Fibroblast of skin of right quadriceps (primary cell): ENCODE measurements around the gene MARK1.

ENCODE experiments used
- DNase-seq: peaks from one replicate; pipeline ENCODE4 v3.0.0-alpha.2; 2013

MARK1 gene

GRCh38 chr1:220692436-220693228, 164.7 kb downstream of the MARK1 start:
- peak; percentile 39 for DNase-seq

DNA sequence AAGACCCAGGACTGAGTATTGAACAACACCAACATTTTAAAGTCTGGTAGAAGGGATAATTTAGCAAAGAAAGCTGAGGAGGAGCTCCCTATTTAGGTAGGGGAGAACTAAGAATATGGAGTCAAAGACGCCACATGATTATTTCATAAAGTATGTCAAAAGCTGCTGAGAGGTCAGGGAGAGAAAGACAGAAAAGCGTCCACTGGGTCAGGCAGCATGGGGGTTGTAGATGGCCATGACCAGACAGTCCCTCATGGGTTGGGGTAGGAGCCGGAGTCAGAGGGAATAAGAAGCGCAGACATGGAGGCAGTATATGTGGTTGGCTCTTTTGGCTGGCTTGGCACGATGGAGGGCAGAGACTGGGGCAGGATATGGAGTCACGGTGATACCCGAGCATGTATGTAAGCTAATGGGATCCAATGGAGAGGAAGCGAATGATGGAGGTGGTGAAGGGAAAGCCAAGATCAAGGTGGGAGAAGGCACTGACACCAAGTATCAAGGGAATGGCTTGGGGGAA, 167.0 kb downstream of the MARK1 start:
- DNase-seq = no peak

- no peak for DNase-seq
Measured at GRCh38 chr1:220695426-220695825, 167.5 kb downstream of the MARK1 start.

DNA sequence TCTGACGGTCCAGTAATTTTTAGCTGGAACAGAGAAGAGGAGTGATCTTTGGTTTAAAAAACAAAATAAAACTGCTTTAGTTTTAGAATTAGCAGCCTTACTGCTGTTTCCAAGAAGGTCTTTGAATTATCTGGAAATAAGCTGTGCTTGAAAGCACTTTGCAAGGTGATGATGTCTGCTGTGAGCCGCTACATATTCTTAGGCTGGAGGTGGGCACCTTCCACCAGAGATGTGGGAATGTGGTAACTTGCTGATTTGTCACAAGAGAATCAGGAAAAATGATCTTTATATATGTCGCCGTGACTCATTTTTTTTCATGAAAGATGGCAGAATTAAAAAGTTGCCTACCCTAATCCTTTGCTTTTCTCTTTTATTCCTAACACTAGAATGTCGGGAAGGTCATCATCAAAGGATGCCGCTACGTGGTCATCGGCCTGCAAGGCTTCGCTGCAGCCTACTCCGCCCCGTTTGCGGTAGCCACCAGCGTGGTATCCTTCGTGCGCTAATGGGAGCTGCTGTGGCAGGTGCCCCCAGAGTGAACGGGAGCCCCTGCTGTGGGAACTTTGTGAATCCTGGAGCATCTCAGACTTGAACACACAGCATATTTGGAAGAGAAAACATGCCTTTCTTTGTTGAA, 168.4 kb downstream of the MARK1 start:
- DNase-seq = no peak

GRCh38 chr1:220696863-220697231, 168.9 kb downstream of the MARK1 start:
- peak; percentile 7 for DNase-seq

GRCh38 chr1:220697326-220697725, 169.4 kb downstream of the MARK1 start:
- no peak for DNase-seq

DNA sequence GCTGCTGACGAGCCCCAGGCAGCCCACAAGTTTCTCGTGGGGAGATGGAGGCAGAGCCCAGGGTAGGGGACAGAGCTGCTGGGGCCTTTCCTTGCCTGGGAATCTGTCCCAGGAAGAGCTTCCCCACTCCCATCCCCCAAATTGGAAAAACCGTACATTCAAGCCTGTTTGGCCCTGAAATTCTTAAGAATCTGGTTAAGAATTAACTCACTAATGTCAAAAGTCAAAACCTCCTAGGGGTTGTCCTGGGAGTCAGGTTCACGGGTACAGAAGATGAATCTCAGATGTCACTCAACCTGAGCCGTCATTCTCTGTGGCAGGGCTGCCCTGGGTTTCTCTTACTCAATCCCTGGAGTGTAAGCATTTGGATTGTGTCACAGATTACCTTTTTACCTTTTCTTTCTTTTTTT, 170.7 kb downstream of the MARK1 start:
- DNase-seq = no peak

DNA sequence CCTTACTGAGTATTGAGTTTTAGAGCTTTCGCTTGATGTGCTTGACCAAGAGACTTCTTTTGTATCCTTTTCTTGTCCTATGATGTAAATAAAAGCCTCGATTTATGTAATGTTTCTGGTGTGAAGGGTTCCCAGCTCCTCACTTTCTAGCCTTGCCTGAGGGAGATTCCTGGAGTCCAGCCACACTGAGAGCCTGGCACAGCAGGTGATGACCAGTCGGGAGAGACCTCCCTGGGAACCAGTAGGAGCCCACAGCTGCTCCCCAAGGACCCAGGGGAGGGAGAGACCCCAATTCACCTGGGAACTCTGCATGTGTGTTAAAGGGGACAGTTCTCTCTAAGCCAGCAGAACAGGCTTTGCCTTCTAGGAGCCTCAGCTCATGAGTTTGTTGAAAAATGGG, 171.1 kb downstream of the MARK1 start:
- no peak for DNase-seq

- no peak for DNase-seq
Measured at GRCh38 chr1:220700556-220701179, 172.7 kb downstream of the MARK1 start.

DNA sequence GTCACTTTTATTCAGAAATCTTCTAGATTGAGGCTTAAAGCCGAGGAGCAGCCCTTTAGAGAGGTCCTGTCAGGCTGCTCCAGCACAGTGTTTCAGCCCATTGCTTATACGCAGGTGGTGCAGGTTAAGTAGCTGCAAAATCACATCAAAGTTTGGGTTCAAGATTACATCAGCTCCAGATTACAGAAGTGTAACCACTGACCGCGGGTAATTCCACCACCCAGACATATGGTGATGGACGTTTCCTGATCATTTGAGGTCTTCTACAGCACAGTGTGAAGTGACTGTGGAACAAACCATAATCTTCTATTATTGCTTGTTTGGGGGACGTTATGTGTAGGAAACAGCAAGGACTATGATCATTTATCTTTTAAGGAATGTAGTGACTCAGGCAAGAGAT, 174.0 kb downstream of the MARK1 start:
- DNase-seq = no peak

- DNase-seq = no peak
Measured at GRCh38 chr1:220702733-220703270, 174.9 kb downstream of the MARK1 start.

DNA sequence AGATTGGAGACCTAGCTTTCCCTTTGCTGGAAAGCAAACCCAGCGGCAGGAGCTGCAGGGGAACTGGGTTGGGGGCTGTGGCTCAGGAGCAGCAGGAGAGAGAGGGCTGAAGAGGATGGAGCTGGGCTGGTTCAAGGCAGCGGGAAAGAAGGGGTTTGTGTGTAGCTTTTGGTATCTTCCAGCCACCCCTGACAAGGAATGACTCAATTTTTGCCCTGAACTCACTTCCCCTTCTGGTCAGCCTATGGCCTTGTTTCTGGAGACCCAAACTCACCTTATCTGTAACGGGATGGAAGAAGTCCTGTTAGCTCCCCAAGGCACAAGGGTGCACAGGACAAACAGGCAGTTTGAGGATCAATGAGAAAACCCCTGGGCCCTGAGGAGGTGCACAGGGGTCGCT, 175.4 kb downstream of the MARK1 start:
- no peak for DNase-seq

GRCh38 chr1:220705782-220706181, 177.8 kb downstream of the MARK1 start:
- no peak for DNase-seq

GRCh38 chr1:220706480-220706879, 178.5 kb downstream of the MARK1 start:
- DNase-seq = no peak

GRCh38 chr1:220707160-220707559, 179.2 kb downstream of the MARK1 start:
- DNase-seq = no peak

DNA sequence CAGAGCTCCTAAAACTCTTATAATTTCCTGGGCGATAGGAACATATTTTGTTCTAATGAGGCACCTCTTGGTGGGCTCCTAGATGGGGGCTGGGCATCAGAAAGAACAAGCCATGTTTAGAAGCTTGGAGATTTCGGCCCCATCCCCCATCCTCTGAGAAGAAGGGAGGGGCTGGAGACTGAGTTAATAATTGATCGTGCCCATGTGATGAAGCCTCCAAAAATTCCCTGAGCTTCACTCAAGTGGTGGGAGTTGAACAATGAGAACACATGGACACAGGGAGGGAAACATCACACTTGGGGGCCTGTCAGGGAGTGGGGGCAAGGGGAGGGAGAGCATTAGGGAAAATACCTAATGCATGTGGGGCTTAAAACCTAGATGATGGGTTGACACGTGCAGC, 180.3 kb downstream of the MARK1 start:
- no peak for DNase-seq

- no peak for DNase-seq
Measured at GRCh38 chr1:220708936-220709801, 181.2 kb downstream of the MARK1 start.

DNA sequence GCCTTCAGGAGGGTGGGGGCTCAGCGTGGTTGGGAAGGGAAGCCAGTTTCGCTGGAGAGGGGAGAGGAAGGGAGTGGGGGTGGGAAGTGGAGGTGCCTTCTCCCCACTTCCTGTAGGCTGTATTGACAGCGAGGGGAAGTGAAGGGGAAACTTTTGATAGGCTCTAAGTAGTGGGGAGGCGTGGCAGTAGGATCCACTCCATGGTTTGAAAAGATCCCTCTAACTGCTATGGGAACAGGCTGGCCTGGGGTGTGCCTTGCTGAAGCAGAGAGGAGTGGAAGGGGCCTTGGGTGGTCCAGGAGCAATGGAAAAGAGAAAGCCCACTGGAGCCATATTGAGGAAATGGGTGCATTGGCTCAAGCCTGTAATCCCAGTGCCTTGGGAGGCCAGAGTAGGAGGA, 182.4 kb downstream of the MARK1 start:
- DNase-seq = no peak

- no peak for DNase-seq
Measured at GRCh38 chr1:220711056-220711809, 183.3 kb downstream of the MARK1 start.
